ENCODE data around the gene ISL1.

The ISL1 gene

GRCh38 chr5:51386916-51387883 lies 4.0 kb downstream of the ISL1 start:
- no peak for DNase-seq (ENCODE audit: low spot score)

DNA sequence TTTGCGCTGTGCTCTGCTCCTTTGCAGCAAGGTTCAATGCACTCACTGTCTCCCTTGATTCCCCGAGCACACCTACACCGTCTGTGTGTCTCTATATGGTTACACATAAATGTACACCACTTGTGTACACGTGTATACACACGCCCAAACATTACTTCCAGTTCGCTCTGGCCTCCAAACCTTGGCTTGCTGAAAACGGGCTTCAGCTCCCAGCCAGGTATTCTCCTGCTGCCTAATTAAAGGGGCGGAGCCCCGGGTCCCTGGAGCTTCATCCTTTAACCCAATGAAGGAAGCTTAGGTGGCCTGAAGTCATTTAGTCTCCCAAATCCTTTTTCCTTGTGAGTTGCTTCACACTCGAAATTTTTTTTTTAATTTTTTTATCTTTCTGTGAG lies 4.6 kb downstream of the ISL1 start:
- DNase-seq (ENCODE audit: low spot score): no peak

DNA sequence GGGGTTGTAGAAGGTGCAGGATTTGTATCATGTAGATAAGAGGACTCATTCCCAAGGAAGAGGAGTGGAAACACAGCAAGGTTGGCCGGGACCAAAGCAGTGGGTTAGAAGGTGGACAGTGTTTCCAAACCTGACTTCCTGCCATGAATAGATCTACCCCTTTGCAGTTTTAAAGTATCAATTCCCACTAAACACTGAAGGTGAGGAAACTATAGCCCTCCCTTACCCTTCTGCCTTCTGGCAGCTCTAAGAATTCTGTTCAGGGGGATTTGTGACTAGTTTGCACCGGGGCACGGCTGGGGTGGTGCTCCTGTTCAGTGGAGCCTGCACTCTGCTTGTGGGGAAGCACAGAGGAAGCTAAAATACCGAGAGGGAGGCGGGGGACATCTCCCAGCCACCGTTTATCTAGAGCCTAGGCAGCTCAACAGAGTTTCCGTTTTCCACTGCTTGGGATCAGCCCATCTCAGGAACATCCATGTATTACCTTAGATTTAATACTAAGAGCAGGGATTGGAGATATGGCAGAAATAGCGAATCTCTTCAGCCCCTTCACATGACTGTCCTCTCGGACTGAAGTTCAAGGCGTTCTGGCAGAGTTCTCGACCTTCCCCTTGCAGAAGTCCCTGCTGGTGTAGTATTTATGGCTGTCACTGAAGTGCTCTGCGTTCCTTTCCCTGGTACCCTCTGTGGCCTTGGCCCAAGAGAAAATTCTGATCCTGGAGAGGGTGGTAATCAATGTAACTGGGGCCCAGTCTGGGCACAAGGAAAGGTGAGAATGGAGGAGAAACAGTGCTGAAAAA lies 5.4 kb downstream of the ISL1 start:
- no peak for DNase-seq (ENCODE audit: low spot score)

DNA sequence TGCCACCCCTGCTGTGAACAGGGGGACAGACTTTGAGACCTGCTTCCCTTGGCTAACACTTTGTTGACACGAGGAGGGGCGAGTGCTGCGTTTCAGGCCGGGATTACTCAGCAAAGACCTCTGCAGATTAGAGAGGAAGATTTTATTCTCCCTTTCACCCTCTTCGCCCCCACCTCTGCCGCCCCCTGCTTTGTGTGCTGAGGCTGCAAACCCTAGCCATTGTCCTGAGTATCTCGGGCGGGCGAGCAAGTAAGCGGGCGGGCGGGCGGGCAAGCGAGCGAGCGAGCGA lies 6.0 kb downstream of the ISL1 start:
- DNase-seq (ENCODE audit: low spot score): no peak

DNA sequence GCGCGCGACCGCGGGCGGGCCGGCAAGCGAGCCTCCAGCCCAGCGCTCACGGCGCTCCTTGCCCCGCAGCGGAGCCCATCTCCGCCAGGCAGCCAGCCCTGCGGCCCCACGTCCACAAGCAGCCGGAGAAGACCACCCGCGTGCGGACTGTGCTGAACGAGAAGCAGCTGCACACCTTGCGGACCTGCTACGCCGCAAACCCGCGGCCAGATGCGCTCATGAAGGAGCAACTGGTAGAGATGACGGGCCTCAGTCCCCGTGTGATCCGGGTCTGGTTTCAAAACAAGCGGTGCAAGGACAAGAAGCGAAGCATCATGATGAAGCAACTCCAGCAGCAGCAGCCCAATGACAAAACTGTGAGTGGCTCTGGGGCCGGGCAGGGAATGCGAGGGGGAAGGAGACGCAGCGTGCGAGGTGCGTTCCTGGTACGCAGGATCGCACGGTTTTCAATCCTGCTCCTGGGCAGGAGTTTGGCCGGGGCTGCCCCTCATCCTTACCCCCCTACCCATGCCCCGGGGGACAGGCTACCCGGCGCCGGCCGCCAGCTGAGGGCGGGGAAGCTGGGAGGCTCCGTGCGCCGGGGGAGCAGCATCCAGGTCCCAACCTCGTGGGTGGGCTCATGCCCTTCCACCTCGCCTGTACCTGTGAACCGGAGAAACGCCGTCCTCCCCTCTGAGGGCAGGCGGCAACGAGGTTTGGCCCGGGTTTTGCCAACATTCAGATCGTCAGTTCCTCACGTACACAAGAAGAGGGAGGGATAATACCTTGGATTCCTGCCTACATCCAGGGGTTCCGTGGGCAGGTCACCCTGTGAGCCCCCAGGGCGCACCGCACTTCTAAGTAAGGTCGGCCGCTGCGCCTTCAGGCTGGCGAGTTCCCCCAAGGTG lies 6.6 kb downstream of the ISL1 start:
- DNase-seq (ENCODE audit: low spot score): no peak

GRCh38 chr5:51391175-51391574 lies 7.9 kb downstream of the ISL1 start:
- DNase-seq (ENCODE audit: low spot score): no peak

GRCh38 chr5:51392689-51393199 lies 9.5 kb downstream of the ISL1 start:
- DNase-seq (ENCODE audit: low spot score): no peak

DNA sequence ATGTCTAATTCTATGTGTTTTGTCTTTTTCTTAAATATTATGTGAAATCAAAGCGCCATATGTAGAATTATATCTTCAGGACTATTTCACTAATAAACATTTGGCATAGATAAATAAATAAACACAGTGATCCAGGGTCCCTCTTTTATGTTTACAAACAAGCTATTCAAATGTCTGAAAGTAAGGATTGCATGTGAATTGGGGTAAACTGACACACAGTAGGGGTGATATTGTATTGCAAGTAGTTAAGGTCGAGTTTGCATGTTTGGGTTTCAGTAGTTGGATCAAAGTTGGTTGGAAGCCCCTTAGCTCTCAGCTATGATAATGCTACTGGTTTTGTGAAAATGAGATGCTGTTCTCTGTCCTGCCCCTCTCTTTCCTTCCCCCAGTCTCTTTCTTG lies 11.4 kb downstream of the ISL1 start:
- DNase-seq (ENCODE audit: low spot score): no peak

GRCh38 chr5:51395245-51395644 lies 12.0 kb downstream of the ISL1 start:
- no peak for DNase-seq (ENCODE audit: low spot score)

DNA sequence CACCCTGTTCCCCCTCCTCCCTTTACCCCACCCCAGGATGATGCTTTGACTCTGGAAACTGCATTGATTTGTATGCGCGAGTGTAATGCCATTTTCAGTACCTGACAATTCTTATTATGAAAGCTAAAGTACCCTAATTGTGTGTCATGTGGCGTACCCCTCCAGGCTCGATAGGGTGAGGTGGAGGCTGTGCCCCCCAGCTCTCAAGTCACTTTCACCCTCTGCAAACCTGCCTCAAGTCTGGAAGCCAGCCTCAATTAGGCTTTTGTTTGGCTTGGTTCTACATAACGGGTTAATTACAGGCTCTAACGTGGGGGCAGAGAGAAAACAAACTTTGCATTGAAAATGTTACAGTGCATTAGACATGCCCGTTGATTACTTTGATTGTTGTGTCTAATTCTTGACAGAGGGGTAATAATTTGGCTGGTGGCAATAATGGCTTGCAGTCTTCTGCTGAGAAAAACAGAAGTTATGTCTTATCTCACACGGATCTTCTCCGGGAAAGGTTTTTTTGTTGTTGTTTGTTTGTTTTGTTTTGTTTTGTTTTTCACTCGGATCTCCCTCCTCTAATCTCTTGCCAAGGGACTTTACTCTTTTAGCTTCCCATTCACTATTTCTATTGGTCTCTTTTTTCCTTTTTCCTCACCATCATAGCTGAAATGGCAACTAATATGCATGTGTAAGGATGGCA lies 12.6 kb downstream of the ISL1 start:
- DNase-seq (ENCODE audit: low spot score): no peak

GRCh38 chr5:51396797-51397196 lies 13.5 kb downstream of the ISL1 start:
- DNase-seq (ENCODE audit: low spot score): no peak

DNA sequence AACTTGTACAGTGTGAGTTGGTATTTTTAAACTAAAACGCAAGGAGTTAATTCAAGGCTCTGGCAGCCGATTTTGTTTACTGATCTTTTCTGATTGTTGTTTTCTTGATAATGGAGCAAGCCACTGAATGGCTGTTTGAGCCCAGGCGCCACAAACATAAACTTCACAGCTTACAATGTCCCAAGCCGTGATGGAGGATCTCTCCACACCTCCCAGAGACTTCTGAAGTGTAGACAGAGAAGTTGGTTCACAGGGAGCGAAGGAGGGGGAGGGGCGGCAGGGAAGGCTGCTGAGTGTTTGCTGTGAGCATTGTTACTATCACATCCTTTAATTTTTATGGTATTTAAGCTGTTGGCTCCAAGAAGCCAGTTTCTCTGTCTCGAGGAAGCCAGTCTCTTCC lies 14.7 kb downstream of the ISL1 start:
- DNase-seq (ENCODE audit: low spot score): no peak

DNA sequence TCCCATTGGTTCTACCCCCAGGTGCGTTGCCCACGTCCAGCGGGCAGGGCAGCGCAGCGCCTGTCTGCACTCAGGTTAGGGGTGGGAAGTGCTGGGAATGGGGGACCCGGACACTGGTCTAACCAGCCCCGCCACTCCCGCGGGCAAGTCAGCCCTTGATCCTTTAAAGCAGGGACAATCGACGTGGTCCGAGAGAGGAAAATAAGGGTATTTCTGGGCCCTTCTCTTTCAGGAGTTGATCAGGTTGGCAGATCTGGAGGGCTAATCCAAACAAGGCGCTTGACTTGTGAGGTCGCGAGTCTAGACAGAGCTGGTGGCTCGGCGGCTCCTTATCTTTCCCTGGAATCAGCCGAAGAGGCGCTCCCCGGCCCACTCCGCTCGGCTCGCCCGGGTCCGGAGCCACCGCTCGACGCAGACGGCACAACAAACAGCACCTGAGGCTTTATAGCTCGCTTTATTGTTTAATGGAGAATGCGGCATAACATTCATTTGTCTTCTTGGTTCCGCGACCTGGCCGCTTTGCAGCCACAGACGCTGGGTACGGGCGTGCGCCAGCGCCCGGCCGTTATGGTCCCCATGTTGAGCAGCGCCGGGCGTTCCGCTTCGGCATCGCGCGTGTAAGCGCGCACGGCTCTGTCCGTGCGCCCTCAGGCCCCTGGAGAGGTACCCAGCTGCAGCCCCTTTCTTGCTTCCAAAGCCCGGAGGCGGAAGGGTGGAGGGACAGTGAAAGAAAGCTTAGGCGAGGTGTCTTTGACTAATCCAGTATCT lies 15.8 kb downstream of the ISL1 start:
- no peak for DNase-seq (ENCODE audit: low spot score)

DNA sequence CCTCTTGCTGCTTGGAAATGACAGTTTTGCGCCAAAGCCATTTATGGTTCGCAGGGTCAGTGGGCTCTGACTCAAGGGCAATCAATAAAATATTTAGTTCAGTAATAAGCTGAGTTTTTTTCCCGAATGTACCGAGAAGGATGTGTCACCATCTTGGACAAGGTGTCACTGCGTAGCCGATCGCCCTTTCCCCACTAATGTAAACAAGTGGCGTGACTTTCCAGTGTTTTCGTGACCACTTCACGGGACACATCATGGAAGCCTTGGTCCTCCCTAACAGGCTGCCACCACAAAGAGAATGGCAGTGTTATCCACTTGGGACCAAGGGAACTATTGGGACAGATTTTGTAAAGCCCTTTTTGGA lies 16.4 kb downstream of the ISL1 start:
- no peak for DNase-seq (ENCODE audit: low spot score)

DNA sequence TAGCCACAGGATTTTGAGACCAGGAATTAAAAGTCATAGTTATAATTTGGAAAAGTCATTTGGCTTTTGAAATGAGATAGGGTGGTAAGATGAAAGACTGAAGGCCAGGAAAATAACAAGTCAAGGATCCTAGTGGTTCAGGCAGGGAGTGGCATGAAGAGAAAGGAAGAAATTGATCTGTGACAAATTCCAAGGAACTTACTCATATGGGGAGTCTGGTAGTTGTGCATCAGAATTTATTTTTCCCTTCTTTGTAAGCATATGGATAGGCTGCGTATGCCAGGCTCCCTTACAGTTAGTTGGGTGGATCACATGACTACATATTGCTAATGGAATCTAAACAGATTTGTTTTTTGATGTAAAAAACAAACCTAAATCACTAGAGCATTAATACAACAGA lies 21.0 kb downstream of the ISL1 start:
- DNase-seq (ENCODE audit: low spot score): no peak

- no peak for DNase-seq (ENCODE audit: low spot score)
Measured at GRCh38 chr5:51411921-51412325, 28.7 kb downstream of the ISL1 start.

- no peak for DNase-seq (ENCODE audit: low spot score)
Measured at GRCh38 chr5:51414516-51414915, 31.3 kb downstream of the ISL1 start.

GRCh38 chr5:51416149-51416548 lies 32.9 kb downstream of the ISL1 start:
- DNase-seq (ENCODE audit: low spot score): no peak

- no peak for DNase-seq (ENCODE audit: low spot score)
Measured at GRCh38 chr5:51433052-51433710, 49.9 kb downstream of the ISL1 start.

DNA sequence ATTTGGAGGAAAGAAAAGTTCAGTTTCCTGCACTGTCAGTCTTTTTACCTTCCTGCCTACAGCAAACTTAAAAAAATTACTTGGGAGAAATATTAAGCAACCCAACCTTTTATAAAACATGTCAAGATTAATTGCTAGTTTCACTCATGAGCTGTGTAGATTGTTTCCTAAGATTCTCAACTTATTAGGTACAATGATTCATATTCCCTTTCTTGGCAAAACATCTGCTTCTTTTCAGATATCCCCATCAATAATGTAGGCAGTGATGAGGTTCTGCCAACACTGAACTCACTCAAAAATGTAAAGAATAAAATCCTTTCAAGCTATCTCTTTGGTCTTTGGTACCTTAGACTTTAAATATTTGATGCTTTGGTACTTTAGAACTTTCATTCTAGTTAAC lies 56.0 kb downstream of the ISL1 start:
- DNase-seq (ENCODE audit: low spot score): no peak

All from CD4-positive, alpha-beta T cell treated with Interleukin-6 at 100 ng/mL for 8 hours (primary cell).